Stimulated activated naive CD8-positive, alpha-beta T cell treated with anti-CD3 and anti-CD28 coated beads, Interleukin-15, Interleukin-2, amounts not matched to agents 100 ng/mL and 50 ng/mL, for 24 hours (primary cell): Measurements from ENCODE around the gene FLT3LG.
A peak's percentile ranks its signal among the peaks of the same experiment; 100 is the strongest.

Experiments
- H3K27ac Mint-ChIP-seq: one replicate; pipeline ENCODE4 v1.8.0; 2021; ENCODE audit warnings: mild to moderate bottlenecking, mixed read lengths
- H3K27me3 Mint-ChIP-seq: one replicate; pipeline ENCODE4 v1.8.0; 2021; ENCODE audit warnings: mixed read lengths
- H3K36me3 Mint-ChIP-seq: one replicate; pipeline ENCODE4 v1.8.0; 2021; ENCODE audit warnings: low read depth, mixed read lengths
- H3K4me1 Mint-ChIP-seq: one replicate; pipeline ENCODE4 v1.8.0; 2021; ENCODE audit warnings: low read depth, mixed read lengths
- H3K4me3 Mint-ChIP-seq: one replicate; pipeline ENCODE4 v1.8.0; 2021; ENCODE audit warnings: mild to moderate bottlenecking, mixed read lengths
- H3K9me3 Mint-ChIP-seq: one replicate; pipeline ENCODE4 v1.8.0; 2021; ENCODE audit warnings: mixed read lengths

The FLT3LG gene

DNA sequence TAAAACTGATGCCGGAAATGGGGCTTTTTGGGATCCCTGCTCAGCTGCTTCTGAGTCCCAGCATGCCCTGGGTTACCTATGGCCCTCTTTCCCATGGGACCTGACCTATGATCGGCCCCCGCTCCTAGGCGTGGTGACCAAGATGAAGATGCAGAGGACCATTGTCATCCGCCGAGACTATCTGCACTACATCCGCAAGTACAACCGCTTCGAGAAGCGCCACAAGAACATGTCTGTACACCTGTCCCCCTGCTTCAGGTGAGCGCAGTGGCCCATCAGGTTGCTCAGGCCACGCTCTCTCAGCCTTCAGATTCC, 23.7 kb downstream of the FLT3LG start:
- Mint-ChIP-seq H3K36me3 (peaks cover 43% of the 10 kb centered on the region), H3K4me1 (peaks cover 61% of the 10 kb centered on the region), H3K9me3 (no peaks in the 10 kb centered on the region), H3K27me3 (no peaks in the 10 kb centered on the region), H3K27ac (peak overlapping the region; percentile 100), H3K4me3 (peak overlapping the region; percentile 98)

GRCh38 chr19:49498475-49498874, 24.5 kb downstream of the FLT3LG start:
- H3K27me3 Mint-ChIP-seq: no peaks in the 10 kb centered on the region
- peaks cover 56% of the 10 kb centered on the region for H3K4me1 Mint-ChIP-seq
- peak overlapping the region; percentile 98 for H3K4me3 Mint-ChIP-seq
- H3K36me3 Mint-ChIP-seq: peaks cover 39% of the 10 kb centered on the region
- no peaks in the 10 kb centered on the region for H3K9me3 Mint-ChIP-seq
- peak overlapping the region; percentile 100 for H3K27ac Mint-ChIP-seq

- Mint-ChIP-seq H3K4me1 (peaks cover 56% of the 10 kb centered on the region), H3K4me3 (peak overlapping the region; percentile 98), H3K27me3 (no peaks in the 10 kb centered on the region), H3K27ac (peak overlapping the region; percentile 100), H3K9me3 (no peaks in the 10 kb centered on the region), H3K36me3 (peaks cover 39% of the 10 kb centered on the region)
These were observed 25.1 kb downstream of the FLT3LG start for GRCh38 chr19:49499030-49499670.

DNA sequence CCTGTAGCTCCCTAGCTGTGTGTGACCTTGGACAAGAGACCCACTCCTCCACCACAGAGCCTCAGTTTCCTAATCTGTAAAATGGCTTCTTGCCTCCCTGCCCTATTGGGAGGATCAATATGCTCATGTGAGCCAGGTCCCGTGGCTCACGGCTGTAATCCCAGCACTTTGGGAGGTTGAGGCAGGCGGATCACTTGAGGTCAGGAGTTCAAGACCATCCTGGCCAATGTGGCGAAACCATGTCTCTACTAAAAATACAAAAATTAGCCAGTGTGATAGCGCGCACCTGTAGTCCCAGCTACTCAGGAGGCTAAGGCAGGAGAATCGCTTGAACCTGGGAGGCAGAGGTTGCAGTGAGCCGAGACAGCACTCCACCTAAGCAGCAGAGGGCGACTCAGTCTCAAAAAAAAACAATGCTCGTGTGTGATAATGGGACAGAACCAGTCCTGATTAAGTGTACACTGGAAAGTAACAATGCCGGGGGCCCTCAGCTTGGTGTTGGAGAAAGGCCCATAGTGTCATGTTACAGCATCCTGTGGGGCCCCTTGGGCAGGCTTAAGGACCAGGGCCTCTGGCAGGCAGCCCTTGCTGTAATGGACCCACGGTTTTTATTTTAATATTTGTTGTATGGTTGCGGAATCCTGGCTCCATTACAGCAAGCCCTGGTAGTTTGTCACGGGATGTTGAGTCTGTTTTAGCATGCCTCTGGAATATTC, 29.0 kb downstream of the FLT3LG start:
- Mint-ChIP-seq H3K36me3 (peaks cover 24% of the 10 kb centered on the region), H3K27me3 (no peaks in the 10 kb centered on the region), H3K4me1 (peaks cover 38% of the 10 kb centered on the region), H3K9me3 (no peaks in the 10 kb centered on the region), H3K4me3 (no peak overlapping the region), H3K27ac (no peak overlapping the region)

DNA sequence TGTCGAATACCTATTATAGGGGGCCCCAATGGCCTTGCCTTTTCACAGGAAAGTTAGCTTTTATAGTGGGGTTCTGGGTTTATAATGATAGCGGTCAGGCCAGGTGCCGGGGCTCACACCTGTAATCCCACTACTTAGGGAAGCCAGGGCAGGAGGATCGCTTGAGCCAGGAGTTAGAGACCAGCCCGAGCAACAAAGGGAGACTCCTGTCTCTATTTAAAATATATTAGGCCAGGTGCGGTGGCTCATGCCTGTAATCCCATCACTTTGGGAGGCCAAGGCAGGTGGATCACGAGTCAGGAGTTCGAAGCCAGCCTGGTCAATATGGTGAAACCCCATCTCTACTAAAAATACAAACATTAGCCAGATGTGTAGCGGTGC, 29.6 kb downstream of the FLT3LG start:
- Mint-ChIP-seq H3K4me1 (peaks cover 34% of the 10 kb centered on the region), H3K9me3 (no peaks in the 10 kb centered on the region), H3K36me3 (peaks cover 19% of the 10 kb centered on the region), H3K27ac (no peak overlapping the region), H3K27me3 (no peaks in the 10 kb centered on the region), H3K4me3 (no peak overlapping the region)

- H3K27ac Mint-ChIP-seq: no peak overlapping the region
- H3K4me3 Mint-ChIP-seq: no peak overlapping the region
- no peaks in the 10 kb centered on the region for H3K36me3 Mint-ChIP-seq
- no peaks in the 10 kb centered on the region for H3K27me3 Mint-ChIP-seq
- H3K4me1 Mint-ChIP-seq: peaks cover 11% of the 10 kb centered on the region
- H3K9me3 Mint-ChIP-seq: no peaks in the 10 kb centered on the region
These were observed 32.6 kb downstream of the FLT3LG start for GRCh38 chr19:49506575-49507105.

GRCh38 chr19:49507803-49508494, 33.9 kb downstream of the FLT3LG start:
- Mint-ChIP-seq H3K4me1 (peaks cover 15% of the 10 kb centered on the region), H3K27me3 (no peaks in the 10 kb centered on the region), H3K4me3 (no peak overlapping the region), H3K36me3 (no peaks in the 10 kb centered on the region), H3K27ac (peak overlapping the region; percentile 45), H3K9me3 (no peaks in the 10 kb centered on the region)

GRCh38 chr19:49512970-49513745, 39.1 kb downstream of the FLT3LG start:
- H3K4me3 Mint-ChIP-seq: peak overlapping the region; percentile 86
- no peaks in the 10 kb centered on the region for H3K9me3 Mint-ChIP-seq
- H3K27me3 Mint-ChIP-seq: no peaks in the 10 kb centered on the region

DNA sequence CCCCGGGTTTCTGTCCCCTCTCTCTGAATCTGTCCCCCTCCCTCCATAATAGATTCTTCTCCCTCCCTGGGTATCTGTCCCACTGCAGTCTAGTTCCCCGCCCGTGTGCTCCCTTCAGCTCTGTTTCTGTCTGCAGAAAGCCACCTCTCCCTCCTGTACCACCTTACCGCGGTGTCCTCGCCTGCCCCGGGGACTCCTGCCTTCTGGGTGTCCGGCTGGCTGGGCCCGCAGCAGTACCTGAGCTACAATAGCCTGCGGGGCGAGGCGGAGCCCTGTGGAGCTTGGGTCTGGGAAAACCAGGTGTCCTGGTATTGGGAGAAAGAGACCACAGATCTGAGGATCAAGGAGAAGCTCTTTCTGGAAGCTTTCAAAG, 39.7 kb downstream of the FLT3LG start:
- no peaks in the 10 kb centered on the region for H3K36me3 Mint-ChIP-seq
- H3K4me1 Mint-ChIP-seq: peaks cover 22% of the 10 kb centered on the region
- peak overlapping the region; percentile 86 for H3K4me3 Mint-ChIP-seq
- H3K27me3 Mint-ChIP-seq: no peaks in the 10 kb centered on the region
- peak overlapping the region; percentile 71 for H3K27ac Mint-ChIP-seq
- no peaks in the 10 kb centered on the region for H3K9me3 Mint-ChIP-seq

More at GRCh38 chr19:49512970-49513745, 39.1 kb downstream of the FLT3LG start:
- Mint-ChIP-seq H3K4me1 (peaks cover 22% of the 10 kb centered on the region), H3K36me3 (no peaks in the 10 kb centered on the region), H3K27ac (peak overlapping the region; percentile 71)

DNA sequence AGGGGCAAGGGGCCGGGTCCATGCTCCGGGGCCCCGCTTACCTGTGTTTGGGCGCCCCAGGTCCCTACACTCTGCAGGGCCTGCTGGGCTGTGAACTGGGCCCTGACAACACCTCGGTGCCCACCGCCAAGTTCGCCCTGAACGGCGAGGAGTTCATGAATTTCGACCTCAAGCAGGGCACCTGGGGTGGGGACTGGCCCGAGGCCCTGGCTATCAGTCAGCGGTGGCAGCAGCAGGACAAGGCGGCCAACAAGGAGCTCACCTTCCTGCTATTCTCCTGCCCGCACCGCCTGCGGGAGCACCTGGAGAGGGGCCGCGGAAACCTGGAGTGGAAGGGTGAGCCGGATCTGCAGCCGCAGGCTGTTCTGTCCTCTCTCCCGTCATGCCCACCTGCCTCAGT, 40.1 kb downstream of the FLT3LG start:
- peaks cover 22% of the 10 kb centered on the region for H3K4me1 Mint-ChIP-seq
- peak overlapping the region; percentile 86 for H3K4me3 Mint-ChIP-seq
- no peaks in the 10 kb centered on the region for H3K9me3 Mint-ChIP-seq
- no peaks in the 10 kb centered on the region for H3K36me3 Mint-ChIP-seq
- H3K27ac Mint-ChIP-seq: no peak overlapping the region
- no peaks in the 10 kb centered on the region for H3K27me3 Mint-ChIP-seq

DNA sequence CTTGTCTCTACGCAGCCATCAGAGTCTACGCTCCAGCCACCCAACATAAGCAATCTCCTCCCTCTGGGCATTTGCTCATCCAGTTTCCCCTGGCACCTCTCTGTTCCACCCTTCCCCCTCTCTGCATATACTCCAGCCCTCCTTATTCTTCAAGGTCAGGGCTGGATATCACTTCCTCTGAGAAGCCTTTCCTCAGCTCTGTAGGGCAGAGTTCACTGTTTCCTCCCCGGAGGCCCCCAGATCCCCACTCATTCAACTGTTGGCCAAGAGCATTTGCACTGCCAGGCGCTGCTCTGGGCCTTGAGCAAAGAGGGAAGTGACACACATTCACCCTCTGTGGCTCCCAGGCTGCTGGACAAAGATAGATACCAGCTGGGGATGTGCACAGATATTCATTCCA, 41.8 kb downstream of the FLT3LG start:
- Mint-ChIP-seq H3K27ac (no peak overlapping the region), H3K9me3 (no peaks in the 10 kb centered on the region), H3K4me1 (peaks cover 22% of the 10 kb centered on the region), H3K36me3 (no peaks in the 10 kb centered on the region), H3K27me3 (no peaks in the 10 kb centered on the region), H3K4me3 (no peak overlapping the region)

DNA sequence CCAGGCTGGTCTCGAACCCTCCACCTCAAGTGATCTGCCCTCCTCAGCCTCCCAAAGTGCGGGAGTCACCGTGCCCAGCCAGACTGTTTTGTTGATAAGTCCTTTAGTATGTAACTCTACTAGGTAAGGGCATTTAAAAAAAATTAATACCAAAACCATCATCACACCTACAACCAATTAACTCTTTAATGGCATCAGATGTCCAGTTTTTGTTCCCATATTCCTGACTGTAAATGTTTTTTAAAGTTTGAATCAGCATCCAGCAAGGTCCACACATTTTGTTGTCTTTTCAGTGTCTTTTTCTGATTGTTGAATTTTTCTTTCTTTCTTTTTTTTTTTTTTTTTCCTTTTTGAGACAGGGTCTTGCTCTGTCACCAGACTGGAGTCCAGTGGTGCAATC, 44.0 kb downstream of the FLT3LG start:
- no peak overlapping the region for H3K27ac Mint-ChIP-seq
- peaks cover 7% of the 10 kb centered on the region for H3K4me1 Mint-ChIP-seq
- no peaks in the 10 kb centered on the region for H3K9me3 Mint-ChIP-seq
- H3K27me3 Mint-ChIP-seq: no peaks in the 10 kb centered on the region
- no peak overlapping the region for H3K4me3 Mint-ChIP-seq
- H3K36me3 Mint-ChIP-seq: no peaks in the 10 kb centered on the region

- H3K27ac Mint-ChIP-seq: no peak overlapping the region
- H3K4me1 Mint-ChIP-seq: no peaks in the 10 kb centered on the region
- H3K36me3 Mint-ChIP-seq: no peaks in the 10 kb centered on the region
- H3K4me3 Mint-ChIP-seq: no peak overlapping the region
- no peaks in the 10 kb centered on the region for H3K9me3 Mint-ChIP-seq
- H3K27me3 Mint-ChIP-seq: no peaks in the 10 kb centered on the region
These were observed 46.8 kb downstream of the FLT3LG start for GRCh38 chr19:49520705-49521319.

- H3K36me3 Mint-ChIP-seq: peaks cover 3% of the 10 kb centered on the region
- H3K27me3 Mint-ChIP-seq: no peaks in the 10 kb centered on the region
- H3K9me3 Mint-ChIP-seq: no peaks in the 10 kb centered on the region
- no peak overlapping the region for H3K27ac Mint-ChIP-seq
- no peak overlapping the region for H3K4me3 Mint-ChIP-seq
- peaks cover 15% of the 10 kb centered on the region for H3K4me1 Mint-ChIP-seq
These were observed 50.9 kb downstream of the FLT3LG start for GRCh38 chr19:49524812-49525455.
